Measurements from ENCODE around the gene INAFM2.

GRCh38 chr15:40310993-40311392, 12.5 kb upstream of the INAFM2 start:
- no peak for TF ChIP-seq TAF1 (IDR thresholded peaks at IDR 0.05; ENCODE audit: borderline replicate concordance, insufficient read depth, low read length)
- TF ChIP-seq, protein P1, sequence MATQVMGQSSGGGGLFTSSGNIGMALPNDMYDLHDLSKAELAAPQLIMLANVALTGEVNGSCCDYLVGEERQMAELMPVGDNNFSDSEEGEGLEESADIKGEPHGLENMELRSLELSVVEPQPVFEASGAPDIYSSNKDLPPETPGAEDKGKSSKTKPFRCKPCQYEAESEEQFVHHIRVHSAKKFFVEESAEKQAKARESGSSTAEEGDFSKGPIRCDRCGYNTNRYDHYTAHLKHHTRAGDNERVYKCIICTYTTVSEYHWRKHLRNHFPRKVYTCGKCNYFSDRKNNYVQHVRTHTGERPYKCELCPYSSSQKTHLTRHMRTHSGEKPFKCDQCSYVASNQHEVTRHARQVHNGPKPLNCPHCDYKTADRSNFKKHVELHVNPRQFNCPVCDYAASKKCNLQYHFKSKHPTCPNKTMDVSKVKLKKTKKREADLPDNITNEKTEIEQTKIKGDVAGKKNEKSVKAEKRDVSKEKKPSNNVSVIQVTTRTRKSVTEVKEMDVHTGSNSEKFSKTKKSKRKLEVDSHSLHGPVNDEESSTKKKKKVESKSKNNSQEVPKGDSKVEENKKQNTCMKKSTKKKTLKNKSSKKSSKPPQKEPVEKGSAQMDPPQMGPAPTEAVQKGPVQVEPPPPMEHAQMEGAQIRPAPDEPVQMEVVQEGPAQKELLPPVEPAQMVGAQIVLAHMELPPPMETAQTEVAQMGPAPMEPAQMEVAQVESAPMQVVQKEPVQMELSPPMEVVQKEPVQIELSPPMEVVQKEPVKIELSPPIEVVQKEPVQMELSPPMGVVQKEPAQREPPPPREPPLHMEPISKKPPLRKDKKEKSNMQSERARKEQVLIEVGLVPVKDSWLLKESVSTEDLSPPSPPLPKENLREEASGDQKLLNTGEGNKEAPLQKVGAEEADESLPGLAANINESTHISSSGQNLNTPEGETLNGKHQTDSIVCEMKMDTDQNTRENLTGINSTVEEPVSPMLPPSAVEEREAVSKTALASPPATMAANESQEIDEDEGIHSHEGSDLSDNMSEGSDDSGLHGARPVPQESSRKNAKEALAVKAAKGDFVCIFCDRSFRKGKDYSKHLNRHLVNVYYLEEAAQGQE (IDR thresholded peaks at IDR 0.05; ENCODE audit: insufficient read depth in 1 of 2, low read depth in 2 of 2, low read length in 2 of 2): no peak
- TF ChIP-seq POLR2AphosphoS5 (IDR thresholded peaks at IDR 0.05; ENCODE audit: low read depth, low read length): no peak
- TF ChIP-seq SIN3A (IDR thresholded peaks at IDR 0.05; ENCODE audit: borderline replicate concordance, insufficient read depth, low read length): no peak
